OCI-LY3 (cell line): ENCODE measurements around the gene ARL5B.
A peak's percentile ranks its signal among the peaks of the same experiment; 100 is the strongest.

ENCODE experiments used
- H2AFZ ChIP-seq: fragments of 200-600, 300-600 bp; shearing (Covaris generic); 2 replicates; pipeline ENCODE4 v1.6.0; 2014; ENCODE audit warnings: antibody characterized with exemption, low read depth, low read length
- H3K27ac ChIP-seq: fragments of 200-600, 300-600 bp; sonication (generic); 2 replicates; pipeline ENCODE4 v1.5.1; 2014; ENCODE audit warnings: mild to moderate bottlenecking, low read length, moderate library complexity, mixed read lengths
- H3K27me3 ChIP-seq: fragments of 200-600, 300-600 bp; sonication (generic); 2 replicates; pipeline ENCODE4 v1.6.1; 2014; ENCODE audit warnings: low read depth, low read length, mixed read lengths
- H3K36me3 ChIP-seq: fragments of 200-600, 300-600 bp; sonication (generic); replicated peaks from 2 replicates; pipeline ENCODE3; 2014; ENCODE audit warnings: low read depth, low read length, mixed read lengths
- H3K4me1 ChIP-seq: fragments of 300-600, 200-600 bp; sonication (generic); 2 replicates; pipeline ENCODE4 v1.6.1; 2014; ENCODE audit warnings: low read length, mixed read lengths
- H3K4me2 ChIP-seq: fragments of 200-600, 300-600 bp; sonication (generic); 2 replicates; pipeline ENCODE4 v1.6.1; 2014; ENCODE audit warnings: low read length, mixed read lengths
- H3K4me3 ChIP-seq: fragments of 300-600, 200-600 bp; sonication (generic); 2 replicates; pipeline ENCODE4 v1.5.1; 2014; ENCODE audit warnings: antibody characterized with exemption, mild to moderate bottlenecking, low read length, moderate library complexity
- H3K79me2 ChIP-seq: fragments of 300-600, 200-600 bp; shearing (Covaris generic); 2 replicates; pipeline ENCODE4 v1.6.1; 2014; ENCODE audit warnings: mild to moderate bottlenecking, low read length, mixed read lengths
- H3K9ac ChIP-seq: fragments of 300-600, 200-600 bp; shearing (Covaris generic); 2 replicates; pipeline ENCODE4 v1.6.0; 2014; ENCODE audit warnings: mild to moderate bottlenecking, low read length, moderate library complexity
- H3K9me3 ChIP-seq: fragments of 200-600, 300-600 bp; shearing (Covaris generic); 2 replicates; pipeline ENCODE4 v1.6.1; 2014; ENCODE audit warnings: low read length, mixed read lengths; ENCODE audit not compliant: insufficient read depth
- H4K20me1 ChIP-seq: fragments of 200-600, 300-600 bp; sonication (generic); 2 replicates; pipeline ENCODE4 v1.6.1; 2016; ENCODE audit warnings: low read length, mixed read lengths; ENCODE audit not compliant: insufficient read depth
- CTCF ChIP-seq: fragments of 200-600, 300-600 bp; sonication (generic); IDR thresholded peaks from 2 replicates; pipeline ENCODE4 v1.5.1; 2014; ENCODE audit warnings: antibody characterized with exemption, low read length, low read depth
- EZH2phosphoT487 ChIP-seq: fragments of 200-600 bp; shearing (Covaris generic); IDR thresholded peaks from 2 replicates; pipeline ENCODE4 v1.6.1; 2018; ENCODE audit warnings: antibody characterized with exemption, mixed run types, low read depth

The ARL5B gene

GRCh38 chr10:18656724-18657123, 2.5 kb upstream of the ARL5B start:
- Histone ChIP-seq H3K4me2 (no peak overlapping the region), H3K27ac (no peak overlapping the region), H3K27me3 (no peaks in the 10 kb centered on the region), H3K36me3 (no peaks in the 10 kb centered on the region), H3K79me2 (peaks cover 35% of the 10 kb centered on the region), H2AFZ (no peak overlapping the region), H3K4me3 (no peak overlapping the region), H3K4me1 (peaks cover 19% of the 10 kb centered on the region), H4K20me1 (peaks cover 13% of the 10 kb centered on the region), H3K9me3 (no peaks in the 10 kb centered on the region), H3K9ac (no peak overlapping the region)
- TF ChIP-seq CTCF (no peak), EZH2phosphoT487 (no peak)

- Histone ChIP-seq H3K27me3 (no peaks in the 10 kb centered on the region), H3K36me3 (no peaks in the 10 kb centered on the region), H3K4me2 (peak overlapping the region; percentile 81), H3K79me2 (peaks cover 53% of the 10 kb centered on the region), H3K4me1 (peaks cover 16% of the 10 kb centered on the region), H3K27ac (peak overlapping the region; percentile 81), H3K4me3 (peak overlapping the region; percentile 97), H3K9ac (peak overlapping the region; percentile 92), H3K9me3 (no peaks in the 10 kb centered on the region), H2AFZ (peak overlapping the region; percentile 16; the same call in 1 of the 2 replicates), H4K20me1 (peaks cover 27% of the 10 kb centered on the region)
- TF ChIP-seq EZH2phosphoT487, result no peak
- TF ChIP-seq CTCF, result no peak
Observed at GRCh38 chr10:18658271-18659124, 733 bp upstream of the ARL5B start.

DNA sequence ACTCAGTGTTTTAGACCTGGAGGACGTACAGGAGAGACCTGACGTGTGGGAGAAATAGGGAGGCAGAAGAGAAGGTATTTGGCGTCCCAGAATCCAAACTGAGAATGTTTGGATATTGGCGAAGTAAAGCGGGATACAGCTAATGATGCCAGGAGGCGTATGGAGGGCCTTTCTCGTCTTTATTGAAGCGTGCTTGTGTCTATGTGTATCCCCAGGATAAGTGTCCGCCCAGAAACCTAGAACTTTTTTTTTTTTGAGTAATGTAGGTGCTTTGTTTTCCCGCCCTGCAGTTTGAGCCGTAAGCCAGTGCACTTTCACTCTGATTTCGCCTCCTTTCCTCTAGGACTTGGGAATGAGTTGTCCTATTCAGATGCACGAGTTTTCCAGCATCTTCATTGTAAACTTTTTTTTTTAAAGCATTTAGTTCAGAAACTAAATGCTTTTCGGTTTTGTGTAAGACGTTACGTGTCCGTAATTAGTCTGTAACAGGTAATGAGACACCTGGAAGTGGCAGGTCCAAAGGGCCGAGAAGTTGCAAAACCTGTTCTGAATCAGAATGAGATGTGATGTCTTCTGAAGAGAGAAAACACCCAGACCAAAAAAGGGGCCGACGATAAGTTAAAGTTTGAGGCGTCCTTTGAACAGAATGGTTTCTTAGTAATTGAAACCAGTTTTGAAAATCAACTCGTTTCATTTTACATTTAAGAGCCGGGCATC, 746 bp downstream of the ARL5B start:
- Histone ChIP-seq H3K4me2 (peak overlapping the region; percentile 90), H3K27me3 (no peaks in the 10 kb centered on the region), H4K20me1 (peaks cover 39% of the 10 kb centered on the region), H3K9ac (peak overlapping the region; percentile 99), H3K4me3 (peak overlapping the region; percentile 97), H2AFZ (peak overlapping the region; percentile 85; the same call in 1 of the 2 replicates), H3K36me3 (no peaks in the 10 kb centered on the region), H3K4me1 (peaks cover 16% of the 10 kb centered on the region), H3K9me3 (no peaks in the 10 kb centered on the region), H3K27ac (peak overlapping the region; percentile 90), H3K79me2 (peaks cover 68% of the 10 kb centered on the region)
- no peak for TF ChIP-seq EZH2phosphoT487
- TF ChIP-seq CTCF, result no peak

DNA sequence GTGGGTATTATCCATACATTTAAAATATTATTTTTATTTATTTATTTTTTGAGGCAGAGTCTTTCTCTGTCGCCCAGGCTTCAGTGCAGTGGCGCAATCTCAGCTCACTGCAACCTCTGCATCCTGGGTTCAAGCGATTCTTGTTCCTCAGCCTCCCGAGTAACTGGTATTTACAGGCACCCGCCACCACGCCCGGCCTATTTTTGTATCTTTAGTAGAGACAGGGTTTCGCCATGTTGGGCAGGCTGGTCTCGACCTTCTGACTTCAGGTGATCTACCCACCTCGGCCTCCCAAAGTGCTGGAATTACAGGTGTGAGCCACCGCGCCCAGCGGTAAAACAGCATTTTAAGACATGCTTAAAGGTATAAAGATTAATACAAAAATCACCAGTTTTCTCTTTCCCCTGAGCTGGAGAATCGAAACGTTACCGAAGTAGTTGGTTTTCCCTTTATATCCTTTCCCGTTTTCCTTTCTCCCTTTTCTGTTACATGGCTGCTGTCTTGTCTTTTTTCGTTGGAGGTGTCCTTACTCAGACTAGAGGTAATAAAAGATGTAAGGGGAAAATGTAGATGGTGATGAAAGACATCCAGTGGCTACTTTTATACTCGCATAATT, 1.7 kb downstream of the ARL5B start:
- Histone ChIP-seq H3K27ac (no peak overlapping the region), H2AFZ (no peak overlapping the region), H3K27me3 (no peaks in the 10 kb centered on the region), H3K4me2 (peak overlapping the region; percentile 90), H3K36me3 (no peaks in the 10 kb centered on the region), H3K9ac (peak overlapping the region; percentile 99; the same call in 1 of the 2 replicates), H3K4me1 (peaks cover 16% of the 10 kb centered on the region), H3K79me2 (peaks cover 77% of the 10 kb centered on the region), H3K4me3 (peak overlapping the region; percentile 97), H3K9me3 (no peaks in the 10 kb centered on the region), H4K20me1 (peaks cover 49% of the 10 kb centered on the region)
- TF ChIP-seq CTCF, result no peak
- TF ChIP-seq EZH2phosphoT487, result no peak
